Neuronal stem cell (in vitro differentiated cells): Measurements from ENCODE around the gene ETF1.
A peak's percentile ranks its signal among the peaks of the same experiment; 100 is the strongest.

Experiments used
- DNase-seq: peaks from one replicate; pipeline ENCODE4 v3.0.0-alpha.2; 2013; ENCODE audit warnings: low spot score
- H2AFZ ChIP-seq: one replicate; pipeline ENCODE4 v1.6.1; 2013; ENCODE audit warnings: mild to moderate bottlenecking, low read length, inconsistent platforms
- H2AK5ac ChIP-seq: 2 replicates; pipeline ENCODE4 v1.6.1; 2013; ENCODE audit warnings: low read depth, mild to moderate bottlenecking, inconsistent platforms, low read length, moderate library complexity, mixed read lengths
- H2BK120ac ChIP-seq: 2 replicates; pipeline ENCODE4 v1.6.1; 2013; ENCODE audit warnings: low read depth, mild to moderate bottlenecking, inconsistent platforms, low read length, moderate library complexity, mixed read lengths
- H2BK12ac ChIP-seq: one replicate; pipeline ENCODE4 v1.6.1; 2013; ENCODE audit warnings: low read length, inconsistent platforms
- H2BK15ac ChIP-seq: 2 replicates; pipeline ENCODE4 v1.6.1; 2013; ENCODE audit warnings: mild to moderate bottlenecking, low read length, inconsistent platforms, mixed read lengths
- H2BK5ac ChIP-seq: one replicate; pipeline ENCODE4 v1.6.1; 2013; ENCODE audit warnings: inconsistent platforms, mild to moderate bottlenecking, low read length, moderate library complexity
- H3K14ac ChIP-seq: one replicate; pipeline ENCODE4 v1.6.1; 2013; ENCODE audit warnings: low read length, inconsistent platforms
- H3K18ac ChIP-seq: 2 replicates; pipeline ENCODE4 v1.6.1; 2013; ENCODE audit warnings: low read length, inconsistent platforms
- H3K23ac ChIP-seq: 2 replicates; pipeline ENCODE4 v1.6.1; 2013; ENCODE audit warnings: low read depth, mild to moderate bottlenecking, mixed read lengths, low read length, inconsistent platforms; ENCODE audit not compliant: poor library complexity
- H3K27ac ChIP-seq: replicated peaks from 3 replicates; pipeline ENCODE4 v1.5.1; 2013; ENCODE audit warnings: low read length, inconsistent platforms
- H3K27me3 ChIP-seq, 3 experiments: 2 replicates each; pipeline ENCODE4 v1.6.1; 2013; ENCODE audit warnings: low read length in 3 of 3, mild to moderate bottlenecking in 2 of 3, inconsistent platforms in 1 of 3, low read depth in 1 of 3, mixed read lengths in 1 of 3, moderate library complexity in 1 of 3; ENCODE audit not compliant: control insufficient read depth in 3 of 3, insufficient read depth in 3 of 3
- H3K36me3 ChIP-seq, 2 donors: replicated peaks in 1 of 2; 2 replicates each; pipeline ENCODE4 v1.6.1; 2013; ENCODE audit warnings: low read length in 2 of 2; ENCODE audit not compliant: control insufficient read depth in 2 of 2, insufficient read depth in 2 of 2
- H3K4ac ChIP-seq: 2 replicates; pipeline ENCODE4 v1.6.1; 2013; ENCODE audit warnings: inconsistent platforms, mild to moderate bottlenecking, low read length, moderate library complexity
- H3K4me1 ChIP-seq, 2 donors: 1 replicate in 1 of 2; 2 replicates in 1 of 2; pipeline ENCODE4 v1.6.1; 2013; ENCODE audit warnings: low read length in 2 of 2, low read depth in 1 of 2; ENCODE audit not compliant: control insufficient read depth in 2 of 2, insufficient read depth in 1 of 2
- H3K4me2 ChIP-seq: one replicate; pipeline ENCODE4 v1.6.1; 2013; ENCODE audit warnings: mild to moderate bottlenecking, low read length, inconsistent platforms; ENCODE audit not compliant: insufficient read depth, poor library complexity, severe bottlenecking
- H3K4me3 ChIP-seq, 2 donors: 2 replicates each; pipeline ENCODE4 v1.5.1; 2013; ENCODE audit warnings: low read length in 2 of 2, mild to moderate bottlenecking in 2 of 2, inconsistent platforms in 1 of 2, moderate library complexity in 1 of 2
- H3K79me1 ChIP-seq: one replicate; pipeline ENCODE4 v1.6.1; 2013; ENCODE audit warnings: low read depth, mild to moderate bottlenecking, inconsistent platforms, low read length, moderate library complexity
- H3K9ac ChIP-seq: one replicate; pipeline ENCODE4 v1.6.1; 2013; ENCODE audit warnings: mild to moderate bottlenecking, low read depth, low read length, inconsistent platforms; ENCODE audit not compliant: poor library complexity
- H3K9me3 ChIP-seq, 2 donors: replicated peaks in 1 of 2; 2 replicates each; pipeline versions ENCODE3 to v1.6.1; 2013; ENCODE audit warnings: low read length in 2 of 2, mild to moderate bottlenecking in 2 of 2, inconsistent platforms in 1 of 2, low read depth in 1 of 2, mixed read lengths in 1 of 2, moderate library complexity in 1 of 2; ENCODE audit not compliant: control insufficient read depth in 2 of 2, insufficient read depth in 1 of 2
- H4K8ac ChIP-seq: one replicate; pipeline ENCODE4 v1.6.1; 2013; ENCODE audit warnings: low read depth, mild to moderate bottlenecking, inconsistent platforms, low read length, moderate library complexity
- H4K91ac ChIP-seq: one replicate; pipeline ENCODE4 v1.6.1; 2013; ENCODE audit warnings: low read length, low read depth, mild to moderate bottlenecking, inconsistent platforms; ENCODE audit not compliant: poor library complexity
- WGBS, 2 donors: extraction: QIAGEN DNeasy Blood & Tissue Kit; methylation state at CpG; one replicate each; pipeline ENCODE4 v1.1.7; 2013; ENCODE audit warnings: missing lambda C conversion rate in 2 of 2, mixed read lengths in 1 of 2; ENCODE audit not compliant: insufficient read length in 2 of 2, insufficient replicate concordance in 1 of 2; ENCODE audit errors: extremely low coverage in 2 of 2; 5-methylcytosine and 5-hydroxymethylcytosine counted together

Gene ETF1

DNA sequence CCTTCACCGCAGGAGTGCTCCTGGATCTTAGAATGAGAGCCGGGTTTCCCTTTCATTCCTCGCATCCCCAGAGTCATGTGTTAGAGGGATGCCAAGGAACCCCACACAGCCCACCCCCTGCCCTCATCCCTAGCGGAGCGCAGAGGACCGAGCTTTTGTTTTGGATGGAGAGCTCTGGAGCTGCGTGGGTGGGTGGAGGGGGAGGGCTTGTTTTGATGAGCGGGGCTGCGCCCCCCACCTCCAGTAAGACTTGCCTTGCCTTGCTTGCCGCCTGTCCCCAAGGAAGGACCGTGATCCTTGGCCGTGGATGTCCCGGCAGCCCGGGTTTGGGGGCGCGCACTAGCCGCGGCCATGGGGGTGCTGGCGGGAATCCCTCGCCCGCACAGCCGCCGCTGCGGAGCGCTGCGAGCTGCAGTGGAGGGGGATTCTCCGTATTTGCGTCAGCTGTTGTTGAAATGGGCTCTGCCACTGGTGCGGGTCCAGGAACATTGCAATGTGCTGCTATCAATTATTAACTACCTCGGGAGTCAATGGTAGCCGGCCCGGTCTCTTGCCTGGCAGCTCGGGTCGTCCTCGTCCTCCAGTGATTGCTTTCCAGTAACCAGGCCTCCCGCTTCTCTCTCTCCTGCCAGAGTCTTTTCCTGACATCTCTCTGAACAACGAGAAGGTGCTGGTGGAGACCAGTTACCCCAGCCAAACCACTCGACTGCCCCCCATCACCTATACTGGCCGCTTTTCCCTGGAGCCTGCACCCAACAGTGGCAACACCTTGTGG lies 76.7 kb downstream of the ETF1 start:
- no CpG with 5 or more reads among the region's 39 CpGs for WGBS, 2 donors
- no peak for DNase-seq
- peak overlapping the region; percentile 100 for H2AFZ ChIP-seq
- H3K27me3 ChIP-seq: peaks cover 0 to 17% (median 2%) of the 10 kb centered on the region in 3 experiments
- H3K9me3 ChIP-seq: no peaks in the 10 kb centered on the region
- peak overlapping the region; percentile 76 for H3K23ac ChIP-seq
- H2BK120ac ChIP-seq: no peak overlapping the region
- no peak overlapping the region for H3K14ac ChIP-seq
- peak overlapping the region; percentile 89 to 95 for H3K4me3 ChIP-seq
- H2AK5ac ChIP-seq: no peak overlapping the region
- H3K4me2 ChIP-seq: peak overlapping the region; percentile 99
- no peak overlapping the region for H3K27ac ChIP-seq
- H2BK5ac ChIP-seq: no peak overlapping the region
- peaks cover 15 to 31% of the 10 kb centered on the region in 2 donors for H3K36me3 ChIP-seq
- H2BK12ac ChIP-seq: no peak overlapping the region
- no peak overlapping the region for H4K8ac ChIP-seq
- H4K91ac ChIP-seq: no peak overlapping the region
- H3K18ac ChIP-seq: no peak overlapping the region
- H3K79me1 ChIP-seq: peaks cover 13% of the 10 kb centered on the region
- H2BK15ac ChIP-seq: no peak overlapping the region
- H3K4me1 ChIP-seq: peaks cover 15 to 30% of the 10 kb centered on the region in 2 donors
- H3K4ac ChIP-seq: no peak overlapping the region
- H3K9ac ChIP-seq: peak overlapping the region; percentile 96

- Histone ChIP-seq H3K4me2 (peak within 1 kb of the TSS; percentile 99), H2BK12ac (peak within 1 kb of the TSS; percentile 6), H2AFZ (peak within 1 kb of the TSS; percentile 100), H4K91ac (peak within 1 kb of the TSS; percentile 81), H3K4me3 (peak within 1 kb of the TSS; percentile 89 to 95), H3K18ac (peak within 1 kb of the TSS; percentile 100), H2BK5ac (peak within 1 kb of the TSS; percentile 96), H3K4ac (no peak within 1 kb of the TSS), H3K4me1 (peaks cover 15 to 30% of the 10 kb centered on the region in 2 donors), H2BK120ac (no peak within 1 kb of the TSS), H3K36me3 (peaks cover 15 to 31% of the 10 kb centered on the region in 2 donors), H3K27ac (peak within 1 kb of the TSS; percentile 87), H2BK15ac (peak within 1 kb of the TSS; percentile 93), H2AK5ac (no peak within 1 kb of the TSS), H3K79me1 (peaks cover 13% of the 10 kb centered on the region), H3K14ac (peak within 1 kb of the TSS; percentile 91), H3K23ac (peak within 1 kb of the TSS; percentile 94), H4K8ac (no peak within 1 kb of the TSS), H3K27me3 (peaks cover 0 to 17% (median 2%) of the 10 kb centered on the region in 3 experiments), H3K9ac (peak within 1 kb of the TSS; percentile 97), H3K9me3 (no peaks in the 10 kb centered on the region)
- WGBS, 2 donors: no CpG with 5 or more reads among the region's 85 CpGs
- DNase-seq: peak; percentile 97
Measured at GRCh38 chr5:138465261-138466124, 77.5 kb downstream of the ETF1 start, which contains the start of gene EGR1. EGR1 (plus strand) TSS chr5:138465479; CDS start chr5:138465762, 283 bp downstream.

GRCh38 chr5:138464388-138465260 lies 78.4 kb downstream of the ETF1 start:
- H2BK120ac ChIP-seq: no peak overlapping the region
- peak overlapping the region; percentile 6 for H2BK12ac ChIP-seq
- H3K4me1 ChIP-seq: peaks cover 15 to 30% of the 10 kb centered on the region in 2 donors
- H3K27me3 ChIP-seq: peaks cover 0 to 17% (median 2%) of the 10 kb centered on the region in 3 experiments
- H3K4me3 ChIP-seq: peak overlapping the region; percentile 89 to 95
- peak overlapping the region; percentile 87 for H3K27ac ChIP-seq
- H4K91ac ChIP-seq: peak overlapping the region; percentile 81
- no peak overlapping the region for H2AK5ac ChIP-seq
- peak; percentile 100 for DNase-seq
- WGBS, 2 donors: no CpG with 5 or more reads among the region's 64 CpGs
- H3K9me3 ChIP-seq: no peaks in the 10 kb centered on the region
- H3K9ac ChIP-seq: peak overlapping the region; percentile 97
- peaks cover 13% of the 10 kb centered on the region for H3K79me1 ChIP-seq
- H2BK15ac ChIP-seq: peak overlapping the region; percentile 93
- H3K4ac ChIP-seq: no peak overlapping the region
- H3K14ac ChIP-seq: peak overlapping the region; percentile 91
- peak overlapping the region; percentile 93 for H3K4me2 ChIP-seq
- peak overlapping the region; percentile 94 for H3K23ac ChIP-seq
- H2AFZ ChIP-seq: peak overlapping the region; percentile 100
- peak overlapping the region; percentile 96 for H2BK5ac ChIP-seq
- H3K18ac ChIP-seq: peak overlapping the region; percentile 100
- H4K8ac ChIP-seq: no peak overlapping the region
- H3K36me3 ChIP-seq: peaks cover 15 to 31% of the 10 kb centered on the region in 2 donors
